Peyer's patch (tissue), 4 donors: ENCODE measurements around the gene NAAA.

Source experiments
- CTCF ChIP-seq, 6 experiments: fragments of 450-650 bp in 4 of 6; fragments of 200-600 bp in 2 of 6; sonication (generic) in 1 of 6; IDR thresholded peaks; one replicate each; pipeline ENCODE4 v1.5.1; 2017 to 2019; ENCODE audit warnings: antibody characterized with exemption in 6 of 6, mild to moderate bottlenecking in 3 of 6, moderate library complexity in 1 of 6
- POLR2A ChIP-seq, 2 donors: fragments of 450-650 bp; IDR thresholded peaks; one replicate each; pipeline ENCODE4 v1.5.1; 2017; ENCODE audit warnings: antibody characterized with exemption in 2 of 2, mild to moderate bottlenecking in 2 of 2, moderate library complexity in 2 of 2

GRCh38 chr4:75869100-75869499 lies 71.7 kb downstream of the NAAA start:
- TF ChIP-seq CTCF (IDR thresholded peaks at IDR 0.05) = no peak
- no peak for TF ChIP-seq POLR2A (IDR thresholded peaks at IDR 0.05)
